ENCODE data around the gene MAX.

DNA sequence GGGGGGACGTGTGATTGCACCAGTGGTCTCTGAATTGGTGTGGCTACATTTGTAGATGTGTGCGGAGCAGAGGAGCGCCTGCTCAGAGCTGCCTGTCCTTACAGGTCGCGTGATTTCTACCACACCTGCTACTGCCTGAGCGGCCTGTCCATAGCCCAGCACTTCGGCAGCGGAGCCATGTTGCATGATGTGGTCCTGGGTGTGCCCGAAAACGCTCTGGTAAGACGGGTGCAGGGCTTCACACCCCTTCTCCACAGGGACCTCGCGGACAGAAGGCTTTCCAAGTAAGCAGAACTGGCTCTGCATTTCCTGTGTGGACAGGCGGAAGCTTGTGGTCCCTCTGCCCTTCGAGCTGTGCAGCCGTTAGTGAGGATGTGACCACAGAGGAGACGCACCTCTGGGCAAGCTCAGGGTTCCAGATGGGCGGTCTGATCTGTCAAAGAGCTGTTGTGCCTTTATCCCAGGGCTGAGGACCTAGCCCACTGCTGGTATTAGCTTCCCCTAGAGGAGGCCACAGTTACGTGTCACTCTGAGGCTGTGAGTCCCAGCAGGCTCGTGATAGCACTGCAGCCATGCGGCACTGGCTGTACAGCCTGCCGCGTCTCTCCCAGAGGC lies 47.7 kb downstream of the MAX start:
- TF ChIP-seq, protein P1, sequence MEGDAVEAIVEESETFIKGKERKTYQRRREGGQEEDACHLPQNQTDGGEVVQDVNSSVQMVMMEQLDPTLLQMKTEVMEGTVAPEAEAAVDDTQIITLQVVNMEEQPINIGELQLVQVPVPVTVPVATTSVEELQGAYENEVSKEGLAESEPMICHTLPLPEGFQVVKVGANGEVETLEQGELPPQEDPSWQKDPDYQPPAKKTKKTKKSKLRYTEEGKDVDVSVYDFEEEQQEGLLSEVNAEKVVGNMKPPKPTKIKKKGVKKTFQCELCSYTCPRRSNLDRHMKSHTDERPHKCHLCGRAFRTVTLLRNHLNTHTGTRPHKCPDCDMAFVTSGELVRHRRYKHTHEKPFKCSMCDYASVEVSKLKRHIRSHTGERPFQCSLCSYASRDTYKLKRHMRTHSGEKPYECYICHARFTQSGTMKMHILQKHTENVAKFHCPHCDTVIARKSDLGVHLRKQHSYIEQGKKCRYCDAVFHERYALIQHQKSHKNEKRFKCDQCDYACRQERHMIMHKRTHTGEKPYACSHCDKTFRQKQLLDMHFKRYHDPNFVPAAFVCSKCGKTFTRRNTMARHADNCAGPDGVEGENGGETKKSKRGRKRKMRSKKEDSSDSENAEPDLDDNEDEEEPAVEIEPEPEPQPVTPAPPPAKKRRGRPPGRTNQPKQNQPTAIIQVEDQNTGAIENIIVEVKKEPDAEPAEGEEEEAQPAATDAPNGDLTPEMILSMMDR (IDR thresholded peaks at IDR 0.05 in 8 of 11, conservative IDR thresholded peaks at IDR 0.05 in 3 of 11): no peak
- TF ChIP-seq POLR2A (IDR thresholded peaks at IDR 0.05): no peak
